PC-3 (cell line): Measurements from ENCODE around the gene C10orf120. TPM values are rescaled to one million over a fixed set of nuclear protein-coding genes. Genes with fewer than 3 reads are reported as not detected.

ENCODE experiments used
- ATAC-seq: fragments of 200-7000 bp; cut with Tn5 transposase; 2 replicates; pipeline ENCODE4 v1.9.1; 2020; ENCODE audit warnings: mild to moderate bottlenecking, moderate library complexity
- BruUV-seq: library from RNA; stranded (reverse); fragments of 400-500 nt; replicated peaks from 2 replicates; lab custom pipeline; 2021; lab: Mats Ljungman, UMichigan
- CTCF ChIA-PET: fragments of 300-600 bp; sonication (Branson Sonifier 250); formaldehyde crosslinking; loops from one replicate; lab custom pipeline; 2022; ENCODE audit warnings: antibody characterized with exemption; lab: Charles Lee
- POLR2A ChIA-PET: fragments of 300-600 bp; sonication (Branson Sonifier 250); formaldehyde crosslinking; loops from one replicate; lab custom pipeline; 2022; ENCODE audit warnings: antibody characterized with exemption; ENCODE audit not compliant: unreplicated experiment; lab: Charles Lee
- DNase-seq: peaks from one replicate; pipeline ENCODE4 v3.0.0-alpha.2; 2015
- H2AFZ ChIP-seq: fragments of 300-600 bp; sonication (generic); 2 replicates; pipeline ENCODE4 v1.6.0; 2016; ENCODE audit warnings: antibody characterized with exemption, low read length
- H3F3A ChIP-seq: fragments of 300-600 bp; sonication (generic); one replicate; pipeline ENCODE4 v1.6.0; 2017; ENCODE audit warnings: antibody characterized with exemption, low read length, control low read depth, mild to moderate bottlenecking; ENCODE audit not compliant: unreplicated experiment
- H3K27ac ChIP-seq: fragments of 300-600 bp; sonication (generic); 2 replicates; pipeline ENCODE4 v1.5.1; 2016; ENCODE audit warnings: mild to moderate bottlenecking, low read length
- H3K27me3 ChIP-seq: fragments of 300-600 bp; sonication (generic); 2 replicates; pipeline ENCODE4 v1.6.1; 2016; ENCODE audit warnings: low read length, mixed read lengths
- H3K36me3 ChIP-seq: fragments of 300-600 bp; sonication (generic); 2 replicates; pipeline ENCODE4 v1.6.1; 2016; ENCODE audit warnings: low read depth, mixed run types, low read length, mixed read lengths
- H3K4me1 ChIP-seq: fragments of 300-600 bp; sonication (generic); 2 replicates; pipeline ENCODE4 v1.5.1; 2016; ENCODE audit warnings: low read length; ENCODE audit not compliant: insufficient read depth
- H3K4me2 ChIP-seq: fragments of 300-600 bp; sonication (generic); 2 replicates; pipeline ENCODE4 v1.6.0; 2016; ENCODE audit warnings: low read length
- H3K4me3 ChIP-seq: fragments of 300-600 bp; sonication (generic); 2 replicates; pipeline ENCODE4 v1.5.1; 2016; ENCODE audit warnings: mild to moderate bottlenecking, low read length, mixed read lengths
- H3K79me2 ChIP-seq: fragments of 300-600 bp; sonication (generic); 2 replicates; pipeline ENCODE4 v1.6.1; 2017; ENCODE audit warnings: low read length, mixed read lengths
- H3K9ac ChIP-seq: fragments of 300-600 bp; sonication (generic); 2 replicates; pipeline ENCODE4 v1.6.0; 2016; ENCODE audit warnings: mild to moderate bottlenecking, low read length
- H3K9me2 ChIP-seq: fragments of 300-600 bp; sonication (generic); replicated peaks from 2 replicates; pipeline ENCODE4 v1.6.1; 2016; ENCODE audit warnings: mixed run types, low read length, mixed read lengths
- H3K9me3 ChIP-seq: fragments of 300-600 bp; sonication (generic); 2 replicates; pipeline ENCODE4 v1.6.1; 2016; ENCODE audit warnings: low read length, mixed read lengths
- H4K20me1 ChIP-seq: fragments of 300-600 bp; sonication (generic); 2 replicates; pipeline ENCODE4 v1.6.1; 2016; ENCODE audit warnings: low read length, mixed read lengths
- CTCF ChIP-seq: fragments of 300-600 bp; sonication (generic); conservative IDR thresholded peaks from 2 replicates; pipeline ENCODE4 v1.5.1; 2017; ENCODE audit warnings: antibody characterized with exemption, low read depth, mild to moderate bottlenecking, low read length
- EZH2 ChIP-seq: fragments of 300-600 bp; sonication (generic); IDR thresholded peaks from one replicate; pipeline ENCODE4 v1.6.1; 2017; ENCODE audit warnings: antibody characterized with exemption, mild to moderate bottlenecking, low read length; ENCODE audit not compliant: unreplicated experiment
- EZH2phosphoT487 ChIP-seq: fragments of 300-600 bp; sonication (generic); IDR thresholded peaks from 2 replicates; pipeline ENCODE4 v1.6.1; 2018; ENCODE audit warnings: mild to moderate bottlenecking, antibody characterized with exemption, low read length, borderline replicate concordance
- intact Hi-C: fragments of 100-400 bp; cut with micrococcal nuclease; formaldehyde crosslinking; loops from 2 replicates; pipeline ENCODE4 v1.9.0; 2023
- total RNA-seq: library from RNA; depleted of rRNA; stranded (reverse); fragments of >200 nt; gene quantifications from 2 replicates; pipeline ENCODE4 v1.2.3, GENCODE V29; 2014

Gene C10orf120
- total RNA-seq, 1 experiment from 2014 or later, result not detected

GRCh38 chr10:122673731-122674130, 25.9 kb downstream of the C10orf120 start:
- DNase-seq, result no peak
- H3K27ac ChIP-seq, result no peak overlapping the region
- H3K27me3 ChIP-seq, result peaks cover 24% of the 10 kb centered on the region; the same call in 1 of the 2 replicates
- no peak overlapping the region for H3K4me3 ChIP-seq
- H3K9me2 ChIP-seq, result no peaks in the 10 kb centered on the region
- BruUV-seq, result no TSS peak
- intact Hi-C loops, result no loop called here
- CTCF ChIA-PET, result no interaction called here
- no peaks in the 10 kb centered on the region for H4K20me1 ChIP-seq
- H2AFZ ChIP-seq, result no peak overlapping the region
- H3F3A ChIP-seq, result no peaks in the 10 kb centered on the region
- ATAC-seq, result no peak
- no peaks in the 10 kb centered on the region for H3K36me3 ChIP-seq
- H3K4me2 ChIP-seq, result no peak overlapping the region
- no peaks in the 10 kb centered on the region for H3K79me2 ChIP-seq
- H3K9ac ChIP-seq, result no peak overlapping the region
- TF ChIP-seq CTCF, result no peak
- TF ChIP-seq EZH2phosphoT487, result no peak
- TF ChIP-seq EZH2, result no peak
- H3K4me1 ChIP-seq, result no peaks in the 10 kb centered on the region
- POLR2A ChIA-PET, result no interaction called here
- H3K9me3 ChIP-seq, result no peaks in the 10 kb centered on the region

- no TSS peak for BruUV-seq
- DNase-seq, result no peak
- Histone ChIP-seq H3K9me2 (no peaks in the 10 kb centered on the region), H3K4me3 (no peak overlapping the region), H2AFZ (no peak overlapping the region), H4K20me1 (no peaks in the 10 kb centered on the region), H3K79me2 (no peaks in the 10 kb centered on the region), H3K4me1 (no peaks in the 10 kb centered on the region), H3K9ac (no peak overlapping the region), H3K9me3 (no peaks in the 10 kb centered on the region), H3K27me3 (peaks cover 24% of the 10 kb centered on the region; the same call in 1 of the 2 replicates), H3F3A (no peaks in the 10 kb centered on the region), H3K27ac (no peak overlapping the region), H3K4me2 (no peak overlapping the region), H3K36me3 (no peaks in the 10 kb centered on the region)
- intact Hi-C loops, result no loop called here
- ATAC-seq, result no peak
- CTCF ChIA-PET, result no interaction called here
- TF ChIP-seq EZH2phosphoT487 (no peak), CTCF (no peak), EZH2 (no peak)
- POLR2A ChIA-PET, result no interaction called here
These were observed 26.4 kb downstream of the C10orf120 start for GRCh38 chr10:122673269-122673668.

- no peak for ATAC-seq
These were observed 27.0 kb downstream of the C10orf120 start for GRCh38 chr10:122672655-122673054.

More at GRCh38 chr10:122672655-122673054, 27.0 kb downstream of the C10orf120 start:
- H3K36me3 ChIP-seq, result no peaks in the 10 kb centered on the region
- TF ChIP-seq EZH2phosphoT487 (no peak), EZH2 (no peak), CTCF (no peak)
- no TSS peak for BruUV-seq
- no peaks in the 10 kb centered on the region for H3K9me3 ChIP-seq
- H3K4me3 ChIP-seq, result no peak overlapping the region
- no peaks in the 10 kb centered on the region for H3F3A ChIP-seq
- no peak overlapping the region for H3K4me2 ChIP-seq
- H3K4me1 ChIP-seq, result no peaks in the 10 kb centered on the region
- no peak for DNase-seq
- H4K20me1 ChIP-seq, result no peaks in the 10 kb centered on the region
- H3K27ac ChIP-seq, result no peak overlapping the region
- H2AFZ ChIP-seq, result no peak overlapping the region
- ChIA-PET CTCF (no interaction called here), POLR2A (no interaction called here)
- H3K27me3 ChIP-seq, result peaks cover 22% of the 10 kb centered on the region
- no peak overlapping the region for H3K9ac ChIP-seq
- no peaks in the 10 kb centered on the region for H3K79me2 ChIP-seq
- intact Hi-C loops, result no loop called here
- no peaks in the 10 kb centered on the region for H3K9me2 ChIP-seq
